ENCODE data around the gene CFAP299.

DNA sequence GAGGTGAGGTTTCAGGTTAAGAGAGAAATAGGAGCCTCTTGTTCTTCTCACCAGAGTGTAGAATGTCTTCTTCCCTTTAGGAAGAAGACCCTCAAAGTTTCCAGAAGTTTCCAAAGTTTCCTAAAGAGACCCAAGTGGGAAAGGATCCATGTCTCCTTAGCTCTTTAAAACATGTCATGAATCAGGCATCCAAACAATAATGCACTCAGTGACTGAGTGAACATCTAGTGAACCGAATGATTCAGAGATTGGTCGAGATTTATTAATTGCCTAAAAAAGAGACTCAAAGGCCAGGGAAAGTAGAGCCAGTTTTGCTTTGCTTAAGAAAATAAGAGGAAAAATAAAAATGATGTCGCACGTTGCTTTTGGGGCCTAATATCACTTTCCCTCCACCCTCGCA is 39.7 kb upstream of the CFAP299 start:
- TF ChIP-seq CTCF (IDR thresholded peaks at IDR 0.05; ENCODE audit: low read length) (no peak), EZH2 (IDR thresholded peaks at IDR 0.05; ENCODE audit: borderline replicate concordance, low read length) (no peak)
